Breast epithelium (tissue), 4 donors: Measurements from ENCODE around the gene GPATCH4. TPM values are rescaled to one million over a fixed set of nuclear protein-coding genes. Genes with fewer than 3 reads are reported as not detected.
A peak's percentile ranks its signal among the peaks of the same experiment; 100 is the strongest.

ENCODE experiments used
- DNase-seq, 2 donors: peaks; one replicate each; pipeline ENCODE4 v3.0.0-alpha.2; 2019; ENCODE audit warnings: low spot score in 2 of 2
- H3K27ac ChIP-seq, 2 donors: fragments of 200-600 bp; sonication (generic) in 1 of 2; one replicate each; pipeline ENCODE4 v1.5.1; 2016 to 2019; ENCODE audit warnings: mild to moderate bottlenecking in 1 of 2
- H3K27me3 ChIP-seq, 2 donors: fragments of 200-600 bp; sonication (generic) in 1 of 2; one replicate each; pipeline versions ENCODE4 v1.5.1 to v1.6.0; 2017 to 2019; ENCODE audit warnings: control low read depth in 1 of 2, mild to moderate bottlenecking in 1 of 2
- H3K36me3 ChIP-seq: fragments of 200-600 bp; one replicate; pipeline ENCODE4 v1.5.1; 2019
- H3K4me1 ChIP-seq, 2 donors: fragments of 200-600 bp; sonication (generic); one replicate each; pipeline ENCODE4 v1.5.1; 2016 to 2019; ENCODE audit warnings: control low read depth in 1 of 2
- H3K4me3 ChIP-seq, 3 donors: fragments of 200-600 bp; sonication (generic); 1 replicate in 2 of 3; 2 replicates in 1 of 3; pipeline ENCODE4 v1.5.1; 2016 to 2019; ENCODE audit warnings: mild to moderate bottlenecking in 3 of 3, moderate library complexity in 2 of 3
- H3K9me3 ChIP-seq, 2 donors: fragments of 200-600 bp; sonication (generic) in 1 of 2; one replicate each; pipeline ENCODE4 v1.5.1; 2016 to 2019; ENCODE audit warnings: control low read depth in 1 of 2
- CTCF ChIP-seq, 3 donors: fragments of 450-650 bp; IDR thresholded peaks; one replicate each; pipeline ENCODE4 v1.5.1; 2016 to 2017; ENCODE audit warnings: antibody characterized with exemption in 3 of 3, mild to moderate bottlenecking in 3 of 3, moderate library complexity in 3 of 3
- POLR2A ChIP-seq: fragments of 450-650 bp; IDR thresholded peaks from one replicate; pipeline ENCODE4 v1.6.1; 2016; ENCODE audit warnings: antibody characterized with exemption, mild to moderate bottlenecking, moderate library complexity
- POLR2AphosphoS5 ChIP-seq, 3 donors: sonication (generic); formaldehyde crosslinking; IDR thresholded peaks; one replicate each; pipeline ENCODE4 v1.6.1; 2017; ENCODE audit warnings: antibody characterized with exemption in 3 of 3
- intact Hi-C: fragments of 100-400 bp; cut with DNase I; formaldehyde crosslinking; loops from one replicate; pipeline ENCODE4 v1.15.1; 2023; ENCODE audit warnings: low total_unique reads
- total RNA-seq, 3 donors: library from RNA; depleted of rRNA; stranded (reverse); fragments of >200 nt; gene quantifications; one replicate each; pipeline ENCODE4 v1.1.0, GENCODE V29; 2016

Gene GPATCH4
- total RNA-seq, 3 donors from 2014 or later, result 20.2 to 31.1 (median 23.7) TPM

GRCh38 chr1:156596426-156596825, 4.9 kb downstream of the GPATCH4 start:
- no peak overlapping the region for H3K4me3 ChIP-seq
- H3K9me3 ChIP-seq, result no peaks in the 10 kb centered on the region
- intact Hi-C loops, result no loop called here
- no peaks in the 10 kb centered on the region for H3K36me3 ChIP-seq
- TF ChIP-seq POLR2A (no peak), POLR2AphosphoS5 (IDR thresholded peaks at IDR 0.05) (no peak), CTCF (IDR thresholded peaks at IDR 0.05) (no peak)
- DNase-seq, result no peak
- H3K27ac ChIP-seq, result no peak overlapping the region
- no peaks in the 10 kb centered on the region for H3K27me3 ChIP-seq
- H3K4me1 ChIP-seq, result peaks cover 6 to 7% of the 10 kb centered on the region in 2 donors

GRCh38 chr1:156595016-156595415, 6.3 kb downstream of the GPATCH4 start:
- TF ChIP-seq POLR2AphosphoS5 (IDR thresholded peaks at IDR 0.05) (no peak), POLR2A (no peak), CTCF (IDR thresholded peaks at IDR 0.05) (no peak)
- Histone ChIP-seq H3K4me3 (no peak overlapping the region), H3K27ac (no peak overlapping the region), H3K9me3 (no peaks in the 10 kb centered on the region), H3K4me1 (peaks cover 0 to 7% of the 10 kb centered on the region in 2 donors), H3K27me3 (no peaks in the 10 kb centered on the region), H3K36me3 (no peaks in the 10 kb centered on the region)
- intact Hi-C loops, result no loop called here
- no peak for DNase-seq

GRCh38 chr1:156594190-156594589, 7.1 kb downstream of the GPATCH4 start:
- no peak overlapping the region for H3K4me3 ChIP-seq
- H3K27me3 ChIP-seq, result no peaks in the 10 kb centered on the region
- no peak overlapping the region for H3K27ac ChIP-seq
- no peak for DNase-seq
- peaks cover 0 to 7% of the 10 kb centered on the region in 2 donors for H3K4me1 ChIP-seq
- intact Hi-C loops, result loop anchor here (5.0 kb wide), 1 partner anchor 677 kb away; no protein-coding TSS in a partner anchor
- TF ChIP-seq CTCF (IDR thresholded peaks at IDR 0.05) (no peak), POLR2AphosphoS5 (IDR thresholded peaks at IDR 0.05) (no peak), POLR2A (no peak)
- no peaks in the 10 kb centered on the region for H3K9me3 ChIP-seq
- H3K36me3 ChIP-seq, result no peaks in the 10 kb centered on the region

GRCh38 chr1:156593661-156593989, 7.7 kb downstream of the GPATCH4 start:
- H3K4me3 ChIP-seq, result no peak overlapping the region
- intact Hi-C loops, result loop anchor here (5.0 kb wide), 1 partner anchor 676 kb away; no protein-coding TSS in a partner anchor
- TF ChIP-seq POLR2A, result no peak
- TF ChIP-seq POLR2AphosphoS5 (IDR thresholded peaks at IDR 0.05), result no peak
- TF ChIP-seq CTCF (IDR thresholded peaks at IDR 0.05), result no peak
- peaks cover 0 to 7% of the 10 kb centered on the region in 2 donors for H3K4me1 ChIP-seq
- DNase-seq, result no peak
- H3K36me3 ChIP-seq, result no peaks in the 10 kb centered on the region
- H3K27me3 ChIP-seq, result no peaks in the 10 kb centered on the region
- H3K27ac ChIP-seq, result no peak overlapping the region
- H3K9me3 ChIP-seq, result no peaks in the 10 kb centered on the region

- DNase-seq, result peak in 1 of 2 donors; percentile 20
Observed at GRCh38 chr1:156592910-156593660, 8.2 kb downstream of the GPATCH4 start.

More at GRCh38 chr1:156592910-156593660, 8.2 kb downstream of the GPATCH4 start:
- Histone ChIP-seq H3K9me3 (no peaks in the 10 kb centered on the region), H3K27ac (peak overlapping the region; percentile 83 to 85), H3K36me3 (no peaks in the 10 kb centered on the region), H3K4me1 (peaks cover 0 to 7% of the 10 kb centered on the region in 2 donors), H3K4me3 (no peak overlapping the region), H3K27me3 (no peaks in the 10 kb centered on the region)
- TF ChIP-seq CTCF (IDR thresholded peaks at IDR 0.05), result no peak
- no peak for TF ChIP-seq POLR2A
- no peak for TF ChIP-seq POLR2AphosphoS5 (IDR thresholded peaks at IDR 0.05)
- intact Hi-C loops, result loop anchor here (5.0 kb wide), 1 partner anchor 676 kb away; no protein-coding TSS in a partner anchor
